Effector CD8-positive, alpha-beta T cell (primary cell): ENCODE data around the gene REC8.
"Not testable (repeated sequence)": the region's sequence is repeated elsewhere in the genome, so short reads cannot be mapped to it uniquely, and the experiment has no call there.

Experiments used
- DNase-seq: peaks from one replicate; lab custom pipeline; 2025; lab: John Stamatoyannopoulos, UW

REC8 gene

DNA sequence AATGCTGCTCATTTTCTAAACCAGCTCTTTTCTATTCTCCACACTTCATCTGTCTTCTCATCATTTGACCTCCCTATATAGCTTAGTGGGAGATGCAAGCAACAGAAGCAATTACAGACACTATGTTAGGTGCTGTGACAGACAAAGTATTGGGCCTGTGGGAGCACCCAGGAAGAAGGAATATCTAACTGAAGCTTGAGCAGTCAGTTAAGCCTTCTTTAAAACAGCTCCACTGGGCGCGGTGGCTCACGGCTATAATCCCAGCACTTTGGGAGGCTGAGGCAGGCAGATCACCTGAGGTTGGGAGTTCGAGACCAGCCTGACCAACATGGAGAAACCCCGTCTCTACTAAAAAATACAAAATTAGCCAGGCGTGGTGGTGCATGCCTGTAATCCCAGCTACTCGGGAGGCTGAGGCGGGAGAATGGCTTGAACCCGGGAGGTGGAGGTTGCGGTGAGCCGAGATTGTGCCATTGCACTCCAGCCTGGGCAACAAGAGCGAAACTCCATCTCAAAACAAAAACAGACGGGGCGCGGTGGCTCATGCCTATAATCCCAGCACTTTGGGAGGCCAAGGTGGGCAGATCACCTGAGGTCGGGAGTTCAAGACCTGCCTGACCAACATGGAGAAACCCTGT lies 31.5 kb downstream of the REC8 start:
- not testable (repeated sequence) for DNase-seq

DNA sequence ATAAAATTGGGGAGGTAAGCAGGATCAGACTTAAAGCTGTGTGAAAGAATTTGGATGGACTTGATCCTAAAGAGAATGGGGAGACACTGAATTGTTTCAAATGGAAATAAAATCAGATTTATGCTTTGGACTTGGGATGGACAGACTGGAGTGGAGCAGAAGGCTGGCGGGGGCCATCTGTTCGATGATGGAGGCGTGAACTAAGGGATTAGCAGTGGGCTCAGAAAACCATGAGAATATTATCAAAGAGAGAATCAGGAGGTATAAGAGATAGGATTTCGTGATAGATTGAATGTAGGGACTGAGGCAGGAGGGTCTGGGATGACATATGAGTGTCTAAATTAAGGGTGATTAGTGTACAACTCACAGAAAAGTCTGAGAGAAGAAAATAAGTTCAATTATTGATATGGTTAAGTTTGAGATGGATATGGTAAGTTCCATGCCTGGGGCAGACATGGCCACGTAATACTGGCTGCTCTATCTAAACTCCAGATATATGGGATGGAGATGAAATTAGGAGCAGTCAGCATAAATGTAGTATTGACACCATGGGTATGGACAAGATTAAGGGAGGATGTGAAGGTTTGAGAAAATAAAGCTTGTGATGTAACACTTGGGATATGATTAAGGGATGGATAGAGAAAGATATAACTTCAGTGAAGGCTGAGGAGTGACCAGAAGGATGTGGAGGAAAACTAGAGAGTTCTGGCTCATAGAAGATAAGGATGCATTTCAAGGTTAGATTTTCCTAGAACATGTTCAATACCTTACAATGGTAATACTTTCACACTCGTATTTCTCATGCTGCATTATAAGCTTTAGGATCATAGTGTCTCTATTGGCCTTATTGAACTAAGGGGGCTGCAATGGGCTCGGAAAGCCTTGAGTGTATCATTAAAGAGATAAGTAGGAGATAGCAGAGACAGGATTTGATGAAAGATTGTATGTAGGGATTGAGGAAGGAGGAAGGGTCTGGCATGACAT lies 32.6 kb downstream of the REC8 start:
- DNase-seq, result no peak

- no peak for DNase-seq
These were observed 34.6 kb downstream of the REC8 start for GRCh38 chr14:24206260-24207103.

DNA sequence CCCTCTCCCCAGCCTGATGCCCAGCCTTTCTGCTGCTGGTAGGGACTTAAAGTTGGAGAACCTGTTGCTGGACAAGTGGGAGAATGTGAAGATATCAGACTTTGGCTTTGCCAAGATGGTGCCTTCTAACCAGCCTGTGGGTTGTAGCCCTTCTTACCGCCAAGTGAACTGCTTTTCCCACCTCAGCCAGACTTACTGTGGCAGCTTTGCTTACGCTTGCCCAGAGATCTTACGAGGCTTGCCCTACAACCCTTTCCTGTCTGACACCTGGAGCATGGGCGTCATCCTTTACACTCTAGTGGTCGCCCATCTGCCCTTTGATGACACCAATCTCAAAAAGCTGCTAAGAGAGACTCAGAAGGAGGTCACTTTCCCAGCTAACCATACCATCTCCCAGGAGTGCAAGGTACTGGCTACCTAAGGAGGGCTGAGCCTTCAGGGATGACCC lies 35.2 kb downstream of the REC8 start:
- no peak for DNase-seq

DNA sequence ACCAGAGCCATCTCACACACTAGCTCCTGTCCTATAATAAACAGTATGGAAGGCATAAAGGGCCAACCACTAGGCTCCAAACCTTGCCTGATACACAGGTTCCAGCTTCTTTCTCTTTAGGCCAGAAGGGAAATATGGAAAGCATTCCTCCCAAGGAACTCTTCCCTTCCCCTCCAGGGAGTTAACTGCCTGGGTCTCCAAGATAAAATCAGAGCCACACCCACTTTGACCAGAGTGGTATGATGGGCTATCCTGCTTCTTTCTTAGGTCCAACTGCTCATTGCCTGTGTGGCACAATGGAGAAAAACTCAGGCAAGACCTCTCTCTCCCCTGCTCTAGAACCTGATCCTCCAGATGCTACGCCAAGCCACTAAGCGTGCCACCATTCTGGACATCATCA lies 35.7 kb downstream of the REC8 start:
- DNase-seq, result no peak

DNA sequence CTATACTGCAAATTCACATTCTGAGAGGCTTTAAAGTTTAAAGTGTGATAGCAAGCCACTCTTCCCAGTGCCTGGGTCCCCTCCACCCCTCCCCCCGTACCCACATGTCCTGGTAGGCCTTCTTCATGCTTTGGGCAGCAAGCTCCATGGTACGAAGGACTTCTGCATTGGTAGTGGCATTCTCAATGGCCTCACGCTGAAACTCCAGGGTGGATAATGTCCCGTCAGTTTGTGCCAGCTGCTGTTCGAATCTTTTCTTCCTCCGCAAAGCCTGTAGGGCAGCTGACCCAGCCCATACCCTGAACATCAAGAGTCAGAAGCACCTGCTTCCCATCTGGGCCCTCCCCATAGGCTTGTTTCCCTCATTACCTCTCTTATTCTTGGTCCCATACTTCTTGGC lies 39.4 kb downstream of the REC8 start:
- DNase-seq, result no peak

GRCh38 chr14:24212924-24213865 lies 41.3 kb downstream of the REC8 start, which contains the start of gene CHMP4A:
CHMP4A (minus strand) TSS chr14:24213488; CDS start chr14:24213439, 49 bp downstream.
- peak; percentile 91 for DNase-seq

GRCh38 chr14:24213866-24214662 lies 42.2 kb downstream of the REC8 start:
- no peak for DNase-seq

- peak; percentile 74 for DNase-seq
These were observed 43.8 kb downstream of the REC8 start, which contains the start of gene MDP1 for GRCh38 chr14:24215495-24216344. MDP1 (minus strand) TSS chr14:24216066; CDS start chr14:24215955, 111 bp downstream.

DNA sequence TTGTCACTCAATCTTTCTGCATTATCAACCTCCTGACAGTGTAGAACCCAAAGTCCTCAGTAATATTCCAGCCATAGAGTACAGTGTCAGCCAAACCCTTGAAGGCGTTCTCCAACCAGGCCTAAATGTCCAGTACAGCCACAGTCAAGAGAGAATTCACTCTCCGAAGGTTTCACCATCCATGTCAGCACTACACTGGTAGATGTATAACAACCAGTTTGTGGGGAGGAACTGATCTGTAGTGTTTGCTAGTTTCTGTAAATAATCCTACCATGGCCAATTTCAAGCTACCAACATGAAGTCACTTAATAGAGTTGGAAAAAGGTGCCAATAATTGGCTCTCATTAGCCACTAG lies 44.4 kb downstream of the REC8 start:
- DNase-seq, result no peak

DNA sequence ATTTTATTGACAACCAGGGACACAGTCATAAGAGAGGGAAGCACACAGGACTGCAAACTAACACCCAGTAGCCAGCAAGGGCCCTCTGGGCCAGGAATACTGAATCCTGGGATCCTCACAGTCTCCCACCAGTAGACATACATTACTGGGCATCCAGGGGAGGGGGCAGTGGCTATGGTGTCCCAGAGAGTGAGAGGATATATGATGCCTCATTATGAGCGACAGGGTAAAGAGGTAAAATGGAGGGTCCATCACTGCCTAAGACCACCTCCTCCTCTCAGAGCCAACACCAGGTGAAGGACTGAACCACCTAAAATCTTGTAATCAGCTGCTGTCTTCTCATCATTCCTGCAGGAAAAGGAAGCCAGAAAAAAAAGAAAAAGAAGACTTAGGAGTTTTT lies 45.0 kb downstream of the REC8 start:
- DNase-seq, result not testable (repeated sequence)

GRCh38 chr14:24219080-24219479 lies 47.2 kb downstream of the REC8 start:
- no peak for DNase-seq

GRCh38 chr14:24219521-24219920 lies 47.6 kb downstream of the REC8 start:
- no peak for DNase-seq

DNA sequence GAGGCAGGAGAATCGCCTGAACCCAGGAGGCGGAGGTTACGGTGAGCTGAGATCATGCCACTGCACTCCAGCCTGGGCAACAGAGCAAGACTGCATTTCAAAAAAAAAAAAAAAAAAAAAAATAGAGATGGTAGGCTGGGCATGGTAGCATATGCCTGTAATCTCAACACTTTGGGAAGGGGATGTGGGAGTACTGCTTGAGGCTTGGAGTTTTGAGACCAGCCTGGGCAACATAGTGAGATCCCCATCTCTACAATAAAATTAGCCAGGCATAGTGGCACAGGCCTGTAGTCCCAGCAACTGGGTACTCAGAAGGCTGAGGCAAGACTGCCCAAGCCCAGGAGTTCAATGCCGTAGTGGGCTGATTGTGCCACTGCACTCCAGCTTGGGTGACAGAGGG lies 51.1 kb downstream of the REC8 start:
- not testable (repeated sequence) for DNase-seq

DNA sequence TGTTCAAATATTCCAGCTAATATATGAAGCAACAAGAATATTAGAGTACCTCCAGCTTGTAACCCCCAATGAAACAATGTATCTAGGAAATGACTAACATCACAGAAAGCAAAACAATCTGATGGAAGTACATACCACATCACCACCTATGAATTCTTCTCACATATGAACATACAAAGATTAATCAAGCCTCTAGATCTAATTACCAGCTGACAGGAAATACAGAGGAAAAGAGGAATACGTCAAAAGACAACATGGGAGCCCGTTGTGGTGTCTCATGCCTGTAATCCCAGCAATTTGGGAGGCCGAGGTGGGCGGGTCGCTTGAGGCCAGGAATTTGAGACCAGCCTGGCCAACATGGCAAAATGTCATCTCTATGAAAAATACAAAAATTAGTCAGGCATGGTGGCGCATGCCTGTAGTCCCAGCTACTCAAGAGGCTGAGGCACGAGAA lies 52.8 kb downstream of the REC8 start:
- DNase-seq, result no peak

GRCh38 chr14:24226473-24226872 lies 54.6 kb downstream of the REC8 start:
- no peak for DNase-seq

- DNase-seq, result no peak
These were observed 57.0 kb downstream of the REC8 start for GRCh38 chr14:24228902-24229301.
